ENCODE measurements around the gene CYFIP1. TPM values are rescaled to one million over a fixed set of nuclear protein-coding genes. Genes with fewer than 3 reads are reported as not detected.

Gene CYFIP1
- total and polyA plus RNA-seq, 10 of the 15 experiments (the other 5 are each of a cell fraction or from before 2014, with no cell fraction given): 3.5 to 46.2 (median 28.3) TPM

GRCh38 chr15:22877607-22878006, 102.6 kb downstream of the CYFIP1 start:
- Histone ChIP-seq H2AFZ (ENCODE audit: control insufficient read depth, low read depth, low read length) (no peak overlapping the region), H3K9me3 (replicated peaks; ENCODE audit: control insufficient read depth, insufficient read depth, low read length) (no peaks in the 10 kb centered on the region; the same call in 2 of the 3 replicates), H3K27me3 (replicated peaks in 1 of 2; ENCODE audit: control insufficient read depth in 2 of 2, insufficient read depth in 2 of 2, low read length in 1 of 2) (no peaks in the 10 kb centered on the region), H3K4me3 (no peak overlapping the region), H3K27ac (ENCODE audit: control insufficient read depth, insufficient read depth) (no peak overlapping the region), H4K20me1 (ENCODE audit: control insufficient read depth, insufficient read depth) (no peaks in the 10 kb centered on the region), H3K4me2 (ENCODE audit: control insufficient read depth, insufficient read depth) (no peak overlapping the region), H3K79me2 (ENCODE audit: control insufficient read depth, insufficient read depth, low read length) (no peaks in the 10 kb centered on the region), H3K36me3 (ENCODE audit: control insufficient read depth in 2 of 2, insufficient read depth in 2 of 2, low read length in 1 of 2) (peaks cover 10 to 14% of the 10 kb centered on the region in 2 experiments; a peak in 3 of 4 replicates), H3K9ac (ENCODE audit: control insufficient read depth, insufficient read depth, low read length) (no peak overlapping the region), H3K4me1 (ENCODE audit: control insufficient read depth, insufficient read depth, low read length) (no peaks in the 10 kb centered on the region)
- intact Hi-C loops (cut with micrococcal nuclease; ENCODE audit: unreplicated experiment): no loop called here
- POLR2A ChIA-PET: no interaction called here
- BruUV-seq (replicated peaks): no TSS peak
- FAIRE-seq (no peak), DNase-seq (ENCODE audit: low read depth, low spot score) (no peak), ATAC-seq (no peak)
- RAD21 ChIA-PET (ENCODE audit: unreplicated experiment): no interaction called here
- 99% methylated on average over 8 of the region's 8 CpGs for WGBS (ENCODE audit: insufficient coverage, insufficient replicate concordance, low lambda C conversion rate, missing lambda C conversion rate)
- CTCF ChIA-PET: no interaction called here
- SMC1A ChIA-PET (ENCODE audit: uncharacterized antibody, unreplicated experiment): interaction anchor here (0.9 kb wide), 1 partner anchor 12 kb away, joined by 3 read pairs; no protein-coding TSS in a partner anchor
- in situ Hi-C loops (cut with MboI): no loop called here
- TF ChIP-seq NFYA (IDR thresholded peaks at IDR 0.05; ENCODE audit: borderline replicate concordance, low read depth, low read length) (no peak), SRF (IDR thresholded peaks at IDR 0.05; ENCODE audit: low read depth in 2 of 2, low read length in 2 of 2) (no peak), USF2 (IDR thresholded peaks at IDR 0.05; ENCODE audit: borderline replicate concordance, low read depth, low read length) (no peak), RELB (IDR thresholded peaks at IDR 0.05; ENCODE audit: low read depth) (no peak), SREBF1 (IDR thresholded peaks at IDR 0.05; ENCODE audit: low read length) (no peak), ZNF274 (IDR thresholded peaks at IDR 0.05; ENCODE audit: insufficient read depth, insufficient read length) (no peak)
- TF ChIP-seq, protein P1, sequence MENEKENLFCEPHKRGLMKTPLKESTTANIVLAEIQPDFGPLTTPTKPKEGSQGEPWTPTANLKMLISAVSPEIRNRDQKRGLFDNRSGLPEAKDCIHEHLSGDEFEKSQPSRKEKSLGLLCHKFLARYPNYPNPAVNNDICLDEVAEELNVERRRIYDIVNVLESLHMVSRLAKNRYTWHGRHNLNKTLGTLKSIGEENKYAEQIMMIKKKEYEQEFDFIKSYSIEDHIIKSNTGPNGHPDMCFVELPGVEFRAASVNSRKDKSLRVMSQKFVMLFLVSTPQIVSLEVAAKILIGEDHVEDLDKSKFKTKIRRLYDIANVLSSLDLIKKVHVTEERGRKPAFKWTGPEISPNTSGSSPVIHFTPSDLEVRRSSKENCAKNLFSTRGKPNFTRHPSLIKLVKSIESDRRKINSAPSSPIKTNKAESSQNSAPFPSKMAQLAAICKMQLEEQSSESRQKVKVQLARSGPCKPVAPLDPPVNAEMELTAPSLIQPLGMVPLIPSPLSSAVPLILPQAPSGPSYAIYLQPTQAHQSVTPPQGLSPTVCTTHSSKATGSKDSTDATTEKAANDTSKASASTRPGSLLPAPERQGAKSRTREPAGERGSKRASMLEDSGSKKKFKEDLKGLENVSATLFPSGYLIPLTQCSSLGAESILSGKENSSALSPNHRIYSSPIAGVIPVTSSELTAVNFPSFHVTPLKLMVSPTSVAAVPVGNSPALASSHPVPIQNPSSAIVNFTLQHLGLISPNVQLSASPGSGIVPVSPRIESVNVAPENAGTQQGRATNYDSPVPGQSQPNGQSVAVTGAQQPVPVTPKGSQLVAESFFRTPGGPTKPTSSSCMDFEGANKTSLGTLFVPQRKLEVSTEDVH (IDR thresholded peaks at IDR 0.05; ENCODE audit: low read depth, partially characterized antibody): no peak
- TF ChIP-seq, protein P2, sequence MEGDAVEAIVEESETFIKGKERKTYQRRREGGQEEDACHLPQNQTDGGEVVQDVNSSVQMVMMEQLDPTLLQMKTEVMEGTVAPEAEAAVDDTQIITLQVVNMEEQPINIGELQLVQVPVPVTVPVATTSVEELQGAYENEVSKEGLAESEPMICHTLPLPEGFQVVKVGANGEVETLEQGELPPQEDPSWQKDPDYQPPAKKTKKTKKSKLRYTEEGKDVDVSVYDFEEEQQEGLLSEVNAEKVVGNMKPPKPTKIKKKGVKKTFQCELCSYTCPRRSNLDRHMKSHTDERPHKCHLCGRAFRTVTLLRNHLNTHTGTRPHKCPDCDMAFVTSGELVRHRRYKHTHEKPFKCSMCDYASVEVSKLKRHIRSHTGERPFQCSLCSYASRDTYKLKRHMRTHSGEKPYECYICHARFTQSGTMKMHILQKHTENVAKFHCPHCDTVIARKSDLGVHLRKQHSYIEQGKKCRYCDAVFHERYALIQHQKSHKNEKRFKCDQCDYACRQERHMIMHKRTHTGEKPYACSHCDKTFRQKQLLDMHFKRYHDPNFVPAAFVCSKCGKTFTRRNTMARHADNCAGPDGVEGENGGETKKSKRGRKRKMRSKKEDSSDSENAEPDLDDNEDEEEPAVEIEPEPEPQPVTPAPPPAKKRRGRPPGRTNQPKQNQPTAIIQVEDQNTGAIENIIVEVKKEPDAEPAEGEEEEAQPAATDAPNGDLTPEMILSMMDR (IDR thresholded peaks at IDR 0.05 in 2 of 3, conservative IDR thresholded peaks at IDR 0.05 in 1 of 3; ENCODE audit: control insufficient read depth in 2 of 3, extremely low read depth in 1 of 3, insufficient read depth in 1 of 3, low read depth in 3 of 3, low read length in 3 of 3): no peak
- TF ChIP-seq, protein P3, sequence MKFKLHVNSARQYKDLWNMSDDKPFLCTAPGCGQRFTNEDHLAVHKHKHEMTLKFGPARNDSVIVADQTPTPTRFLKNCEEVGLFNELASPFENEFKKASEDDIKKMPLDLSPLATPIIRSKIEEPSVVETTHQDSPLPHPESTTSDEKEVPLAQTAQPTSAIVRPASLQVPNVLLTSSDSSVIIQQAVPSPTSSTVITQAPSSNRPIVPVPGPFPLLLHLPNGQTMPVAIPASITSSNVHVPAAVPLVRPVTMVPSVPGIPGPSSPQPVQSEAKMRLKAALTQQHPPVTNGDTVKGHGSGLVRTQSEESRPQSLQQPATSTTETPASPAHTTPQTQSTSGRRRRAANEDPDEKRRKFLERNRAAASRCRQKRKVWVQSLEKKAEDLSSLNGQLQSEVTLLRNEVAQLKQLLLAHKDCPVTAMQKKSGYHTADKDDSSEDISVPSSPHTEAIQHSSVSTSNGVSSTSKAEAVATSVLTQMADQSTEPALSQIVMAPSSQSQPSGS (IDR thresholded peaks at IDR 0.05; ENCODE audit: low read length): no peak
- TF ChIP-seq, protein P4, sequence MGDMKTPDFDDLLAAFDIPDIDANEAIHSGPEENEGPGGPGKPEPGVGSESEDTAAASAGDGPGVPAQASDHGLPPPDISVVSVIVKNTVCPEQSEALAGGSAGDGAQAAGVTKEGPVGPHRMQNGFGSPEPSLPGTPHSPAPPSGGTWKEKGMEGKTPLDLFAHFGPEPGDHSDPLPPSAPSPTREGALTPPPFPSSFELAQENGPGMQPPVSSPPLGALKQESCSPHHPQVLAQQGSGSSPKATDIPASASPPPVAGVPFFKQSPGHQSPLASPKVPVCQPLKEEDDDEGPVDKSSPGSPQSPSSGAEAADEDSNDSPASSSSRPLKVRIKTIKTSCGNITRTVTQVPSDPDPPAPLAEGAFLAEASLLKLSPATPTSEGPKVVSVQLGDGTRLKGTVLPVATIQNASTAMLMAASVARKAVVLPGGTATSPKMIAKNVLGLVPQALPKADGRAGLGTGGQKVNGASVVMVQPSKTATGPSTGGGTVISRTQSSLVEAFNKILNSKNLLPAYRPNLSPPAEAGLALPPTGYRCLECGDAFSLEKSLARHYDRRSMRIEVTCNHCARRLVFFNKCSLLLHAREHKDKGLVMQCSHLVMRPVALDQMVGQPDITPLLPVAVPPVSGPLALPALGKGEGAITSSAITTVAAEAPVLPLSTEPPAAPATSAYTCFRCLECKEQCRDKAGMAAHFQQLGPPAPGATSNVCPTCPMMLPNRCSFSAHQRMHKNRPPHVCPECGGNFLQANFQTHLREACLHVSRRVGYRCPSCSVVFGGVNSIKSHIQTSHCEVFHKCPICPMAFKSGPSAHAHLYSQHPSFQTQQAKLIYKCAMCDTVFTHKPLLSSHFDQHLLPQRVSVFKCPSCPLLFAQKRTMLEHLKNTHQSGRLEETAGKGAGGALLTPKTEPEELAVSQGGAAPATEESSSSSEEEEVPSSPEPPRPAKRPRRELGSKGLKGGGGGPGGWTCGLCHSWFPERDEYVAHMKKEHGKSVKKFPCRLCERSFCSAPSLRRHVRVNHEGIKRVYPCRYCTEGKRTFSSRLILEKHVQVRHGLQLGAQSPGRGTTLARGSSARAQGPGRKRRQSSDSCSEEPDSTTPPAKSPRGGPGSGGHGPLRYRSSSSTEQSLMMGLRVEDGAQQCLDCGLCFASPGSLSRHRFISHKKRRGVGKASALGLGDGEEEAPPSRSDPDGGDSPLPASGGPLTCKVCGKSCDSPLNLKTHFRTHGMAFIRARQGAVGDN (IDR thresholded peaks at IDR 0.05): no peak

Measured in GM12878 (cell line).